DOHH2 (cell line): ENCODE data around the gene PLAAT4.

ENCODE experiments used
- EZH2phosphoT487 ChIP-seq: fragments of 200-600 bp; sonication (generic); IDR thresholded peaks from 2 replicates; pipeline ENCODE4 v1.6.1; 2017; ENCODE audit warnings: borderline replicate concordance, mild to moderate bottlenecking, antibody characterized with exemption, low read length, moderate library complexity, mixed read lengths
- TF ChIP-seq, protein P1 (sequence below): fragments of 200-600 bp; sonication (generic); IDR thresholded peaks from one replicate; pipeline ENCODE4 v1.5.1; 2014; ENCODE audit warnings: antibody characterized with exemption, mild to moderate bottlenecking, low read depth, low read length; ENCODE audit not compliant: poor library complexity, severe bottlenecking

DNA sequence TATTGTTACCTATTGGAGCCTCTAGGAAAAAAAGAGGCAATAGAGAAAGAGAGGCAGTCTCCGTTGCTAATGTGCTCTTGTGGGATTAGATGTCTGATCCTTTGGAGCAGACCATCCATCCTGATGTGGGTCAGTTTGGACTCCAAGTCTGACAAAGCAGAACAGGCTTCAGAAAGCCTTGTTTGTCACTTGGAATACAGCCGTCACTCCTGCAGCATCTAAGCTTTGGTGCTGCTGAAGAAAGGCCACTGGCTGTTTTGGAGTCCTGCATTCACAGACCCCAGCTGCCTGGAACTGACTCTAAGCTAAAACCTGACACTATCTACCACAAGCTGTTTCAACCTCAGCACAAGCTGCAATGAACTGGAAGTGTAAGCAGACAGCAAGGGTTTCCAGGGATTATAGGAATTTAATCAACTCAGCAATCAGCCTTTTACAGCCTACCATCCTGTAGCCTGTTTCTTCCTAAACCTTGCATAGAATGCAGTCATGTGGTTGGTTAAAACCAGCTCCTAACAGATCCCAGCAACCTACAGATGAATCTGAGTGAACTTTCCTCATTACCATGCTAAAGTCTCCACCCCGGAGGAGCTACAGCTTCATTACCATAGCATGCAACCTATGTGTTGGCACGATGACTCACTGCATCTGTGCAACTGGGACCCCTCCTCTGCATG, 3.7 kb upstream of the PLAAT4 start:
- TF ChIP-seq, protein P1, sequence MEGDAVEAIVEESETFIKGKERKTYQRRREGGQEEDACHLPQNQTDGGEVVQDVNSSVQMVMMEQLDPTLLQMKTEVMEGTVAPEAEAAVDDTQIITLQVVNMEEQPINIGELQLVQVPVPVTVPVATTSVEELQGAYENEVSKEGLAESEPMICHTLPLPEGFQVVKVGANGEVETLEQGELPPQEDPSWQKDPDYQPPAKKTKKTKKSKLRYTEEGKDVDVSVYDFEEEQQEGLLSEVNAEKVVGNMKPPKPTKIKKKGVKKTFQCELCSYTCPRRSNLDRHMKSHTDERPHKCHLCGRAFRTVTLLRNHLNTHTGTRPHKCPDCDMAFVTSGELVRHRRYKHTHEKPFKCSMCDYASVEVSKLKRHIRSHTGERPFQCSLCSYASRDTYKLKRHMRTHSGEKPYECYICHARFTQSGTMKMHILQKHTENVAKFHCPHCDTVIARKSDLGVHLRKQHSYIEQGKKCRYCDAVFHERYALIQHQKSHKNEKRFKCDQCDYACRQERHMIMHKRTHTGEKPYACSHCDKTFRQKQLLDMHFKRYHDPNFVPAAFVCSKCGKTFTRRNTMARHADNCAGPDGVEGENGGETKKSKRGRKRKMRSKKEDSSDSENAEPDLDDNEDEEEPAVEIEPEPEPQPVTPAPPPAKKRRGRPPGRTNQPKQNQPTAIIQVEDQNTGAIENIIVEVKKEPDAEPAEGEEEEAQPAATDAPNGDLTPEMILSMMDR = no peak
- TF ChIP-seq EZH2phosphoT487 = no peak
